H1 (cell line): Measurements from ENCODE around the gene SGK2. TPM values are rescaled to one million over a fixed set of nuclear protein-coding genes. Genes with fewer than 3 reads are reported as not detected.

Experiments used
- CTCF ChIA-PET: fragments of 300-600 bp; sonication (Branson Sonifier 250); formaldehyde crosslinking; loops from one replicate; lab custom pipeline; 2021; ENCODE audit not compliant: partially characterized antibody; lab: Charles Lee
- POLR2A ChIA-PET: fragments of 300-600 bp; sonication (Branson Sonifier 250); formaldehyde crosslinking; loops from one replicate; lab custom pipeline; 2021; ENCODE audit warnings: inconsistent platforms; ENCODE audit not compliant: partially characterized antibody; lab: Charles Lee
- DNase-seq, 2 experiments: peaks; one replicate each; pipeline versions ENCODE4 v3.0.0 to v3.0.0-alpha.2; 2010 to 2022; ENCODE audit warnings: low spot score in 2 of 2, low read depth in 1 of 2, mixed read lengths in 1 of 2
- FAIRE-seq: peaks from 2 replicates; lab custom pipeline; 2011; peaks lifted over from hg19 to GRCh38; lab: Jason Lieb, UNC
- H2AFZ ChIP-seq: 2 replicates; pipeline ENCODE4 v1.8.1; 2012; ENCODE audit warnings: low read length, inconsistent platforms
- H2AK5ac ChIP-seq: 2 replicates; pipeline ENCODE4 v1.6.1; 2013; ENCODE audit warnings: low read depth, low read length
- H2BK120ac ChIP-seq: replicated peaks from 2 replicates; pipeline ENCODE3; 2013; ENCODE audit warnings: low read depth, low read length, inconsistent platforms
- H2BK12ac ChIP-seq: 2 replicates; pipeline ENCODE4 v1.6.1; 2013; ENCODE audit warnings: low read depth, low read length
- H2BK15ac ChIP-seq: 2 replicates; pipeline ENCODE4 v1.6.1; 2013; ENCODE audit warnings: low read length
- H2BK20ac ChIP-seq: 2 replicates; pipeline ENCODE4 v1.6.1; 2013; ENCODE audit warnings: low read length
- H2BK5ac ChIP-seq: 2 replicates; pipeline ENCODE4 v1.6.1; 2013; ENCODE audit warnings: low read depth, low read length
- H3K14ac ChIP-seq: 2 replicates; pipeline ENCODE4 v1.6.1; 2013; ENCODE audit warnings: inconsistent platforms; ENCODE audit not compliant: insufficient read length
- H3K18ac ChIP-seq: 2 replicates; pipeline ENCODE4 v1.6.1; 2013; ENCODE audit warnings: low read length; ENCODE audit errors: extremely low read depth
- H3K23ac ChIP-seq: 2 replicates; pipeline ENCODE4 v1.6.1; 2013; ENCODE audit warnings: inconsistent platforms; ENCODE audit not compliant: insufficient read length
- H3K23me2 ChIP-seq: 2 replicates; pipeline ENCODE4 v1.6.1; 2013; ENCODE audit warnings: low read depth, low read length
- H3K27ac ChIP-seq: 2 replicates; pipeline ENCODE4 v1.6.1; 2011; ENCODE audit warnings: low read depth, low read length, inconsistent platforms
- H3K27me3 ChIP-seq, 4 experiments: replicated peaks in 1 of 4; 1 replicate in 1 of 4; 2 replicates in 3 of 4; pipeline versions ENCODE4 v1.6.1 to v1.8.1; 2011 to 2013; ENCODE audit warnings: low read length in 3 of 4, mild to moderate bottlenecking in 3 of 4, inconsistent platforms in 2 of 4, mixed read lengths in 2 of 4, moderate library complexity in 1 of 4; ENCODE audit not compliant: control insufficient read depth in 3 of 4, insufficient read depth in 3 of 4; ENCODE audit errors: extremely low read depth in 1 of 4
- H3K36me3 ChIP-seq, 4 experiments: 2 replicates each; pipeline versions ENCODE4 v1.6.1 to v1.8.1; 2011 to 2013; ENCODE audit warnings: mild to moderate bottlenecking in 4 of 4, low read length in 3 of 4, moderate library complexity in 2 of 4, control low read depth in 1 of 4, inconsistent platforms in 1 of 4; ENCODE audit not compliant: insufficient read depth in 4 of 4, control insufficient read depth in 2 of 4
- H3K4ac ChIP-seq: replicated peaks from 2 replicates; pipeline ENCODE3; 2013; ENCODE audit warnings: low read length, low read depth, mixed read lengths, inconsistent platforms; ENCODE audit not compliant: insufficient read length
- H3K4me1 ChIP-seq, 4 experiments: replicated peaks in 1 of 4; 1 replicate in 1 of 4; 2 replicates in 3 of 4; pipeline versions ENCODE4 v1.6.1 to v1.8.1; 2011 to 2013; ENCODE audit warnings: low read length in 3 of 4, inconsistent platforms in 2 of 4, mixed read lengths in 1 of 4; ENCODE audit not compliant: insufficient read depth in 4 of 4, control insufficient read depth in 3 of 4
- H3K4me2 ChIP-seq, 2 experiments: 2 replicates each; pipeline versions ENCODE4 v1.6.1 to v1.8.1; 2011 to 2013; ENCODE audit warnings: low read depth in 2 of 2, low read length in 2 of 2, control low read depth in 1 of 2, inconsistent platforms in 1 of 2, mild to moderate bottlenecking in 1 of 2; ENCODE audit not compliant: insufficient read depth in 1 of 2
- H3K4me3 ChIP-seq, 4 experiments: fragments of 200-600, 300-600 bp in 1 of 4; sonication (generic), shearing (Covaris generic), sonication (Bioruptor Twin) in 1 of 4; 2 replicates each; pipeline versions ENCODE4 v1.5.1 to v1.8.1; 2011 to 2016; ENCODE audit warnings: low read length in 4 of 4, low read depth in 3 of 4, control low read depth in 2 of 4, inconsistent platforms in 2 of 4, mild to moderate bottlenecking in 2 of 4, mixed read lengths in 1 of 4, moderate library complexity in 1 of 4; ENCODE audit not compliant: insufficient read depth in 2 of 4; ENCODE audit errors: extremely low read depth in 1 of 4
- H3K56ac ChIP-seq: replicated peaks from 2 replicates; pipeline ENCODE3; 2013; ENCODE audit warnings: low read depth, mild to moderate bottlenecking, mixed read lengths, low read length, inconsistent platforms; ENCODE audit not compliant: insufficient read length
- H3K79me1 ChIP-seq: 2 replicates; pipeline ENCODE4 v1.6.1; 2013; ENCODE audit warnings: low read depth, low read length, control low read depth
- H3K79me2 ChIP-seq, 2 experiments: 2 replicates each; pipeline versions ENCODE4 v1.6.1 to v1.8.1; 2012 to 2013; ENCODE audit warnings: low read length in 2 of 2, mild to moderate bottlenecking in 2 of 2, inconsistent platforms in 1 of 2; ENCODE audit not compliant: insufficient read depth in 2 of 2, control insufficient read depth in 1 of 2
- H3K9ac ChIP-seq, 4 experiments: replicated peaks in 1 of 4; 1 replicate in 1 of 4; 2 replicates in 3 of 4; pipeline versions ENCODE4 v1.6.1 to v1.8.1; 2011 to 2013; ENCODE audit warnings: low read depth in 3 of 4, low read length in 3 of 4, control low read depth in 2 of 4, mild to moderate bottlenecking in 2 of 4, moderate library complexity in 2 of 4, inconsistent platforms in 1 of 4; ENCODE audit errors: extremely low read depth in 1 of 4
- H3K9me3 ChIP-seq, 2 experiments: 2 replicates each; pipeline versions ENCODE4 v1.6.1 to v1.8.1; 2012 to 2013; ENCODE audit warnings: mild to moderate bottlenecking in 2 of 2, moderate library complexity in 2 of 2, control low read depth in 1 of 2, inconsistent platforms in 1 of 2, low read depth in 1 of 2, low read length in 1 of 2, mixed read lengths in 1 of 2; ENCODE audit not compliant: insufficient read depth in 2 of 2
- H4K20me1 ChIP-seq, 2 experiments: replicated peaks in 1 of 2; 2 replicates each; pipeline versions ENCODE3 to v1.8.1; 2011 to 2013; ENCODE audit warnings: inconsistent platforms in 2 of 2, low read length in 2 of 2, mild to moderate bottlenecking in 1 of 2; ENCODE audit not compliant: insufficient read depth in 2 of 2, control insufficient read depth in 1 of 2
- H4K5ac ChIP-seq: 2 replicates; pipeline ENCODE4 v1.6.1; 2013; ENCODE audit warnings: low read length, low read depth, mixed read lengths, inconsistent platforms; ENCODE audit not compliant: insufficient read length
- H4K8ac ChIP-seq: 2 replicates; pipeline ENCODE4 v1.8.0; 2013; ENCODE audit warnings: mild to moderate bottlenecking, moderate library complexity, low read length, inconsistent platforms; ENCODE audit not compliant: insufficient read depth; ENCODE audit errors: extremely low read depth
- H4K91ac ChIP-seq: replicated peaks from 2 replicates; pipeline ENCODE3; 2013; ENCODE audit warnings: low read length, mixed read lengths, inconsistent platforms; ENCODE audit not compliant: insufficient read length
- ATF3 ChIP-seq: IDR thresholded peaks from 2 replicates; pipeline ENCODE4 v1.6.1; 2011; ENCODE audit warnings: low read depth, mild to moderate bottlenecking, low read length; ENCODE audit not compliant: insufficient read depth
- GTF2F1 ChIP-seq: IDR thresholded peaks from 2 replicates; pipeline ENCODE4 v1.6.1; 2012; ENCODE audit warnings: low read depth, low read length, improper control_type of control experiment, borderline replicate concordance
- POLR2A ChIP-seq, 2 experiments: IDR thresholded peaks; 1 replicate in 1 of 2; 2 replicates in 1 of 2; pipeline ENCODE4 v1.6.1; 2011; ENCODE audit warnings: low read depth in 2 of 2, low read length in 2 of 2, mild to moderate bottlenecking in 2 of 2; ENCODE audit errors: control extremely low read depth in 1 of 2
- RFX5 ChIP-seq: IDR thresholded peaks from 2 replicates; pipeline ENCODE4 v1.6.1; 2011; ENCODE audit warnings: low read depth, low read length, improper control_type of control experiment, borderline replicate concordance
- SP1 ChIP-seq: IDR thresholded peaks from 2 replicates; pipeline ENCODE4 v1.6.1; 2011; ENCODE audit warnings: low read depth, low read length
- TCF12 ChIP-seq: IDR thresholded peaks from 2 replicates; pipeline ENCODE4 v1.6.1; 2011; ENCODE audit warnings: low read depth, mild to moderate bottlenecking, low read length
- WGBS, 2 experiments: shearing (Covaris generic) in 1 of 2; methylation state at CpG; one replicate each; pipeline versions ENCODE4 v1.1.6 to v1.1.7; 2013 to 2015; ENCODE audit warnings: low lambda C conversion rate in 2 of 2, mixed read lengths in 2 of 2, inconsistent platforms in 1 of 2, low coverage in 1 of 2, missing lambda C conversion rate in 1 of 2; ENCODE audit not compliant: insufficient replicate concordance in 2 of 2, insufficient coverage in 1 of 2, insufficient read length in 1 of 2; ENCODE audit errors: extremely low coverage in 1 of 2, missing lambda C conversion rate in 1 of 2; 5-methylcytosine and 5-hydroxymethylcytosine counted together
- polyA plus RNA-seq, 7 experiments: library from polyadenylated mRNA; depleted of rRNA in 3 of 7; stranded (reverse) in 5 of 7; unstranded in 2 of 7; fragments of >200 nt in 5 of 7; fragments of 200-250 nt in 2 of 7; gene quantifications; 1 replicate in 5 of 7; 2 replicates in 1 of 7; 4 replicates in 1 of 7; pipeline versions ENCODE4 v1.2.1 to v1.2.3, GENCODE V29; 2011 to 2013; ENCODE audit warnings: missing spikeins in 2 of 7, mixed read lengths in 2 of 7
- total RNA-seq: library from RNA; stranded (reverse); fragmentation: NEBNext Ultra II Directional; extraction: Animal tissue kit (Norgen Biotek cat#: 25700); gene quantifications from 2 replicates; pipeline ENCODE4 v1.2.1, GENCODE V29; 2021

Gene SGK2
- total and polyA plus RNA-seq, 2 of the 8 experiments (the other 6 are each of a cell fraction or from before 2014, with no cell fraction given): 0.21 TPM; not detected in 1

GRCh38 chr20:43540673-43541060 is 18.2 kb upstream of the SGK2 start:
- H2BK15ac ChIP-seq: no peak overlapping the region
- H3K4me2 ChIP-seq: no peak overlapping the region
- H3K27me3 ChIP-seq: no peaks in the 10 kb centered on the region
- H3K27ac ChIP-seq: no peak overlapping the region
- H4K20me1 ChIP-seq: peaks cover 2% of the 10 kb centered on the region in 2 experiments
- peaks cover 0 to 14% (median 2%) of the 10 kb centered on the region in 4 experiments; a peak in 4 of 8 replicates for H3K36me3 ChIP-seq
- H3K9me3 ChIP-seq: no peaks in the 10 kb centered on the region
- WGBS, 2 experiments: 93% methylated on average over 7 of the region's 7 CpGs; no CpG with 5 or more reads in 1 of the 2 experiments
- no peak overlapping the region for H2BK120ac ChIP-seq
- H3K18ac ChIP-seq: no peak overlapping the region
- no peak overlapping the region for H3K56ac ChIP-seq
- no peak overlapping the region for H3K23ac ChIP-seq
- no peak overlapping the region for H2AFZ ChIP-seq
- H4K91ac ChIP-seq: no peak overlapping the region
- H2AK5ac ChIP-seq: no peak overlapping the region
- H2BK5ac ChIP-seq: no peak overlapping the region
- no peak overlapping the region for H4K5ac ChIP-seq
- ChIA-PET POLR2A (interaction anchor here (0.9 to 1.0 kb wide), 2 partner anchors 31 to 127 kb away, joined by 3 read pairs; no protein-coding TSS in a partner anchor), CTCF (interaction anchor here (0.6 to 6.5 kb wide), 6 partner anchors 9 to 150 kb away, joined by 3 to 54 read pairs (median 30); no protein-coding TSS in a partner anchor)
- H3K79me2 ChIP-seq: no peaks in the 10 kb centered on the region
- TF ChIP-seq POLR2A (IDR thresholded peaks at IDR 0.05; ENCODE audit: control extremely low read depth in 1 of 2, low read depth in 2 of 2, low read length in 2 of 2): no peak
- no peak for TF ChIP-seq SP1
- TF ChIP-seq GTF2F1: no peak
- no peak for TF ChIP-seq ATF3
- no peak for TF ChIP-seq TCF12
- TF ChIP-seq RFX5: no peak
- no peak overlapping the region for H4K8ac ChIP-seq
- no peak overlapping the region for H2BK12ac ChIP-seq
- H2BK20ac ChIP-seq: no peak overlapping the region
- no peaks in the 10 kb centered on the region for H3K23me2 ChIP-seq
- no peak overlapping the region for H3K4me3 ChIP-seq
- H3K4ac ChIP-seq: no peak overlapping the region
- FAIRE-seq: no peak
- no peak overlapping the region for H3K14ac ChIP-seq
- H3K4me1 ChIP-seq: no peaks in the 10 kb centered on the region
- H3K79me1 ChIP-seq: no peaks in the 10 kb centered on the region
- no peak overlapping the region for H3K9ac ChIP-seq
- DNase-seq: no peak
